SK-N-MC (cell line): ENCODE results near the gene CBFA2T2.
"Not testable (repeated sequence)": the region's sequence is repeated elsewhere in the genome, so short reads cannot be mapped to it uniquely, and the experiment has no call there.

ENCODE experiments used
- DNase-seq: peaks from one replicate; pipeline ENCODE4 v3.0.0-alpha.2; 2011; ENCODE audit warnings: low read depth, low spot score
- H3K27ac ChIP-seq: fragments of 200-600 bp; sonication (generic); 2 replicates; pipeline ENCODE4 v1.5.1; 2016; ENCODE audit warnings: mixed run types
- H3K36me3 ChIP-seq: fragments of 200-600 bp; sonication (generic); 2 replicates; pipeline ENCODE4 v1.6.1; 2017; ENCODE audit warnings: antibody characterized with exemption, low read length, mixed read lengths; ENCODE audit not compliant: insufficient read depth
- H3K4me3 ChIP-seq: fragments of 200-600 bp; sonication (generic); 2 replicates; pipeline ENCODE4 v1.5.1; 2016
- H3K9ac ChIP-seq: fragments of 200-600 bp; sonication (generic); 2 replicates; pipeline ENCODE4 v1.8.0; 2017; ENCODE audit warnings: mixed run types, mixed read lengths; ENCODE audit not compliant: insufficient read length
- H3K9me3 ChIP-seq: fragments of 200-600 bp; sonication (generic); 2 replicates; pipeline ENCODE4 v1.6.1; 2017; ENCODE audit warnings: low read depth, mild to moderate bottlenecking, antibody characterized with exemption, low read length, moderate library complexity, mixed read lengths
- EZH2 ChIP-seq: fragments of 200-600 bp; sonication (generic); IDR thresholded peaks from one replicate; pipeline ENCODE4 v1.6.1; 2017; ENCODE audit warnings: antibody characterized with exemption
- FOXP2 ChIP-seq: optimal IDR thresholded peaks from 2 replicates; pipeline ENCODE3; 2011; ENCODE audit warnings: mild to moderate bottlenecking, moderate library complexity; ENCODE audit not compliant: insufficient read depth; ENCODE audit errors: extremely low read length, control extremely low read depth
- POLR2AphosphoS5 ChIP-seq: IDR thresholded peaks from 2 replicates; pipeline ENCODE4 v1.6.1; 2012; ENCODE audit warnings: mild to moderate bottlenecking, low read depth, low read length, borderline replicate concordance

The CBFA2T2 gene

DNA sequence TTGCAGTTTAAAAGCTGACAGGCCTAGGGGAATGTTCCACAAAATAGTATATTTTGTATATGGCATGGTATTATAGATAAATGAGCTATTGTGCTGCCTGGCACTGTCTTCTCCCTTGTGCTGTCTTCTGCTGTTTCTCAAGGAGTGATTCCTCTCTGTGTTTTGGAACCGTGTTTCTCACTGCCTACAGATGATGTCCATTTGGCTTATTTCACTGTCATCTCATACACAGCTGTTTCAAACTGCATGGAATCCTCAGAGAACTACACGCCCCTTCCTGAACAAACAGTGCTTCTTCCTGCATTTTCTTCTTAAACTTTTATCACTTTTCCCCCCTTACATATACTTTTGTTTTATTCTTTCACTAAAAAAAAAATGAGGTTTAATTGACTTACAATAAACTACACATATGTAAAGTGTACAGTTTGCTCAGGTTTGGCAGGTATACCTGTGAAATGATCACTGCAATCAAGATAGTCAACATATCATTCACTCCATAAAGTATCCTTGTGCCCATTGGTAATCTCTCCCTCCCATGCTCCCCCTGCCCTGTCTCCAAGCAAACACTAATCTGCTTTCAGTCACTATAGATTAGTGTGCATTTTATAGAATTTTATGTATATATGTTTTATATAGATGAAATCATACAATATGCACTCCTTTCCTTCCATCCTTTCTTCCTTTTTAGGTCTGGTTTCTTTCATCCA is 43.0 kb downstream of the CBFA2T2 start:
- no peak for DNase-seq
- Histone ChIP-seq H3K9me3 (no peaks in the 10 kb centered on the region), H3K36me3 (no peaks in the 10 kb centered on the region), H3K27ac (peak overlapping the region; percentile 98), H3K4me3 (peak overlapping the region; percentile 62), H3K9ac (peak overlapping the region; percentile 62)
- TF ChIP-seq FOXP2, result no peak
- no peak for TF ChIP-seq POLR2AphosphoS5
- no peak for TF ChIP-seq EZH2

DNA sequence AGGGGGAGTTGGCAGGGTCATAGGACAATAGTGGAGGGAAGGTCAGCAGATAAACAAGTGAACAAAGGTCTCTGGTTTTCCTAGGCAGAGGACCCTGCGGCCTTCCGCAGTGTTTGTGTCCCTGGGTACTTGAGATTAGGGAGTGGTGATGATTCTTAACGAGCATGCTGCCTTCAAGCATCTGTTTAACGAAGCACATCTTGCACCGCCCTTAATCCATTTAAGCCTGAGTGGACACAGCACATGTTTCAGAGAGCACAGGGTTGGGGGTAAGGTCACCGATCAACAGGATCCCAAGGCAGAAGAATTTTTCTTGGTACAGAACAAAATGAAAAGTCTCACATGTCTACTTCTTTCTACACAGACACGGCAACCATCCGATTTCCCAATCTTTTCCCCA is 45.8 kb downstream of the CBFA2T2 start:
- DNase-seq, H3K36me3 ChIP-seq, H3K4me3 ChIP-seq, H3K27ac ChIP-seq, H3K9ac ChIP-seq, H3K9me3 ChIP-seq: not testable (repeated sequence)

DNA sequence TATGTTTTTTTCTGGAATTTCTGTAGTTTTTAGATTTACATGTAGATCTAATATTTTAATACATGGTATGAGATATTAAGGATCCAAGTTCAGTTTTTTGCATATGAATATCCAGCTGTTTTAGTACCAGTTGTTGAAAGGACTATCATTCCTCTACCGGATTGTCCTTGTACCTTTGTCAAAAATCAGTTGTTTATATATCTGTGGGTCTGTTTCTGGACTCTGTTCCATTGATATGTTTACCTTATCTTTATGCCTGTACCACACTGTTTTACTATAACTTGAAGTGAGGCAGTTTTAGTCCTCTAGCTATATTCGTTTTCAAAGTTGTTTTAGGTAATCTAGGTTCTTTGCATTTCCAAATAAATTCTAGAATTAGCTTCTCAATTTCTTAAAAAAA is 47.7 kb downstream of the CBFA2T2 start:
- Histone ChIP-seq H3K9me3 (no peaks in the 10 kb centered on the region), H3K4me3 (no peak overlapping the region), H3K27ac (peak overlapping the region; percentile 53), H3K9ac (no peak overlapping the region), H3K36me3 (no peaks in the 10 kb centered on the region)
- no peak for TF ChIP-seq POLR2AphosphoS5
- TF ChIP-seq EZH2, result no peak
- TF ChIP-seq FOXP2, result no peak
- DNase-seq, result no peak

DNA sequence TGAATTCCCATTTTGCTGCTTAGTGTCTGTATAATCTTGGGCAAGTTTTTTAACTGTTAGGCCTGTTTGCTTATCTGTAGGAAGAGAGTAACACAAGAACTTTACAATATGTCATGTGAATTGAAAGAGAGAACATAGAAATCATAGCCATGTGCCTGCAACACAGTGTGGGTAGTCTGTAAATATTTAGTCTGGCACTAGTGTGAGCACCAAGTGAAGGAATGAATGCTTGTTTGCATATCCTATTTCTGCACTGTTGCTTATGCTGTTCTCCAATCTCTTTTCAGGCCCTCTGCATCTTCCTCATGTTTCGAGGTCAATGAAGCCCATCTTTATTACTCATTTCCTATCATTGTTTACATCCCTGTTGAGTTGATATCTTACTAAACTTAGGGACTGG is 49.2 kb downstream of the CBFA2T2 start:
- H3K27ac ChIP-seq, result peak overlapping the region; percentile 83
- H3K4me3 ChIP-seq, result no peak overlapping the region
- no peak for DNase-seq

DNA sequence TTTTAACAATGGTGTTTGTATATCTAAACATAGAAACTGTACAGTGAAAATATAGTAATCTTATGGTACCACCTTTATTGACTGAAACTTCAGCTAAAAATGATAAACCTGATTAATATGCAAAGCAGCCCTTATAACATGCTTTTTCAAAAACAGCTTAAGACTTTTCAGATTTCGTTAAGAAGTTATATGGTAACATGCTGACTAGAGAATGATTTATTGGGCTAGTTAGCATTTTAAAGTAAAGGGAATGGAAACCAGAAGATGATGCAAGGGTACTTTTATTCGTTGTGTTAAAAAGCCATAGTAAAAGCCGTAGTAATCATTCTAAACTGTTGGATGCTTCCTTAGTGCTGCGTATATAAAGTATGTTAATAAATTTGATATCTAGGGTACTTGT is 50.5 kb downstream of the CBFA2T2 start:
- H3K4me3 ChIP-seq, result peak overlapping the region; percentile 37
- H3K9ac ChIP-seq, result peak overlapping the region; percentile 36
- peak; percentile 70 for DNase-seq
- TF ChIP-seq POLR2AphosphoS5 (no peak), FOXP2 (no peak), EZH2 (no peak)
- H3K9me3 ChIP-seq, result no peaks in the 10 kb centered on the region
- no peaks in the 10 kb centered on the region for H3K36me3 ChIP-seq
- H3K27ac ChIP-seq, result peak overlapping the region; percentile 84

More for the DNA sequence above, 49.2 kb downstream of the CBFA2T2 start:
- H3K36me3 ChIP-seq, result no peaks in the 10 kb centered on the region
- peak overlapping the region; percentile 2 for H3K9ac ChIP-seq
- TF ChIP-seq FOXP2 (no peak), POLR2AphosphoS5 (no peak), EZH2 (no peak)
- H3K9me3 ChIP-seq, result no peaks in the 10 kb centered on the region

DNA sequence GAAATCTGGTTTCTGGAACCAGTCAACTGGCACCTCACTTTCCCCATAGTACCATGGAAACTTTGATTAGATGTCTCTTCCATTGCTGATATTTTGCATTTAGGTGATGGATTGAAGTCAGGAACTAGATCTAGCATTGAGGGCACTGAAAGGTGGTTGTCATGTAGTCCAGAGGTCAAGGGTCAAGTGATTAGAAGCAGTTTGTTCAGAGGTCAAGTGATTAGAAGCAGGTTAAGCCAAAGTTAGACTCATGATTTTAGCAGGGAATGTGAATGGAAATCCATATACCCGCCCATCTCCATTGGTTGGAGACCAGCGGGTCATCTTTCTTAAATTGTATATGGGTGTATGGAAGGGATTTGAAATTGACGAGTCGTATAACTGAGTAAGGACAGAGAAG is 51.2 kb downstream of the CBFA2T2 start:
- no peak for TF ChIP-seq EZH2
- TF ChIP-seq POLR2AphosphoS5, result no peak
- TF ChIP-seq FOXP2, result no peak
- H3K4me3 ChIP-seq, result peak overlapping the region; percentile 37
- no peaks in the 10 kb centered on the region for H3K36me3 ChIP-seq
- no peak overlapping the region for H3K9ac ChIP-seq
- peak overlapping the region; percentile 84 for H3K27ac ChIP-seq
- DNase-seq, result no peak
- no peaks in the 10 kb centered on the region for H3K9me3 ChIP-seq

DNA sequence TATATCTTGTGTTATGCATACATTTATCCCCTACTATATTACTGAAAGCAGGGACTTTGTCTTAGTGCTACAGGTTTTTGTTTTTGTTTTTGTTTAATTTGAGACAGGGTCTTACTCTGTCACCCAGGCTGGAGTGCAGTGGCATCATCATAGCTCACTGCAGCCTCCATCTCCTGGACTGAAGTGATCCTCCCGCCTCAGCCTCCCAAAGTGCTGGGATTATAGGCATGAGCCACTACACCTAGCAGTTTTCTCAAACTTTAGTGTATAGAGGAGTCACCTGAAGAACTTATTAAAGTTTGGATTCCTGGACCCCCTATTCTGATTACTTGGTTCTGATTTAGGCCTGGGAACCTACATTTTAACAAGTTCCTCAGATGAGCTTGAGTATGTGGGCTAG is 51.9 kb downstream of the CBFA2T2 start:
- Histone ChIP-seq H3K27ac (no peak overlapping the region), H3K4me3 (no peak overlapping the region), H3K9me3 (no peaks in the 10 kb centered on the region), H3K9ac (no peak overlapping the region), H3K36me3 (no peaks in the 10 kb centered on the region)
- no peak for TF ChIP-seq POLR2AphosphoS5
- TF ChIP-seq FOXP2, result no peak
- no peak for TF ChIP-seq EZH2
- no peak for DNase-seq

DNA sequence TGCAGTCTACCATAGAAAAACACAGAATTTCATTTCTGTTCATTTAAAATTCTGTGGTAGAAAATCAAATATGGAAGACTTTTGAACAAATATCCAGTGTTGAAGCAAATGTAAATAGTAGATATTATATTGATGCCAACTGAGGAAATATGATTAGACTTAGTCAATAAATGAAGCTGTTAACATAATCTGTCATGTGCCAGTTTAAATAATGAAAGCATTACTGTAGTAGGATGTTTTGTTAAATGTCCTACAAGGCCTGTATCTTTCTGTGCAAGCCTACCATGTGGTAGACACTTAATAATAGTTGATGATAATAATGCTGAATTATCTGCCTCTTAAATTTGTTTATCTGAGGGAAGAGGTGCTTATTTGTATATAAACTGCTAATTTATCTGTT is 55.9 kb downstream of the CBFA2T2 start:
- Histone ChIP-seq H3K4me3 (no peak overlapping the region), H3K27ac (no peak overlapping the region), H3K9ac (no peak overlapping the region), H3K36me3 (no peaks in the 10 kb centered on the region), H3K9me3 (no peaks in the 10 kb centered on the region)
- no peak for DNase-seq
- TF ChIP-seq EZH2 (no peak), FOXP2 (no peak), POLR2AphosphoS5 (no peak)

DNA sequence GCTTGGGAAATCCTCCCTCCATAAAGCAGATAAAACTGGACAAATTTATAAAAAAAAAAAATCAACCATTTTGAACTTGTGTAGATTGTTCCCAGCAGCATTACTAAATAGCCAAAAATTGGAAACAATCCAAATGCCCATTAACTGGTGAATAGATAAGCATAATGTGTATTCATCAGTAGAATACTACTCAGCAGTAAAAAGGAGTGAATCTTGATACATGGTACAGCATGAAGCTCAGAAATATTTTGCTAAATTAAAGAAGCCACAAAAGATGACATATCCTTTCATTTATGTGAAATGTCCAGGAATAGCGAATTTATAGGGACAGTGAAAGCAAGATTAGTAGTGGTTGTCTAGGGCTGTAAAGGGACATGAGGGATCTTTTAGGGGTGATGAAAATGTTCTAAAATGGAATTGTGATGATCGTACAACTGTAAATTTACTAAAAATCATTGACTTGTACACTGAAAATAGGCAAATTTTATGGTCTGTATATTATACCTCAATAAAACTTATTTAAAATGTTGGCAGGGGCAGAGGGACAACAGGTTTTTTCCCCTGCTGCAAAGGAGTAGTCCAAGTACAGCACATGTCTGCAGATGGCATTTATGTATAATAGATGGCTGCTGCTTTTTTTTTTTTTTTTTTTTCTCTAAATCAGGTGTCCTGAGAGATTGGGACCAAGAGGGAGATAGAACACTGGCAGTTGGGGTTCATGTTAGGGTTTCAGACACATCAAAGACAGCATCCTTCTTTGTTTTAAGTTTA is 59.5 kb downstream of the CBFA2T2 start:
- no peak overlapping the region for H3K4me3 ChIP-seq
- TF ChIP-seq POLR2AphosphoS5, result no peak
- no peak for TF ChIP-seq EZH2
- no peak for TF ChIP-seq FOXP2
- H3K9ac ChIP-seq, result no peak overlapping the region
- DNase-seq, result no peak
- H3K36me3 ChIP-seq, result no peaks in the 10 kb centered on the region; the same call in 1 of the 2 replicates
- H3K27ac ChIP-seq, result no peak overlapping the region
- no peaks in the 10 kb centered on the region for H3K9me3 ChIP-seq
